NCI-H1436 (cell line): ENCODE measurements around the gene BSND.
A peak's percentile ranks its signal among the peaks of the same experiment; 100 is the strongest.

Experiments used
- DNase-seq: peaks from one replicate; lab custom pipeline; 2025; lab: John Stamatoyannopoulos, UW

The BSND gene

GRCh38 chr1:54975356-54976108 lies 23.2 kb upstream of the BSND start:
- DNase-seq, result no peak

- DNase-seq, result no peak
Measured at GRCh38 chr1:54976747-54977146, 22.0 kb upstream of the BSND start.

GRCh38 chr1:54977533-54978297 lies 21.0 kb upstream of the BSND start:
- DNase-seq, result no peak

GRCh38 chr1:54978528-54979326 lies 20.0 kb upstream of the BSND start:
- DNase-seq, result no peak

- no peak for DNase-seq
Measured at GRCh38 chr1:54979327-54979891, 19.3 kb upstream of the BSND start.

GRCh38 chr1:54980046-54980527 lies 18.6 kb upstream of the BSND start:
- DNase-seq, result no peak

- no peak for DNase-seq
Measured at GRCh38 chr1:54980528-54981241, 18.0 kb upstream of the BSND start, which contains the start of gene TMEM61. Gene TMEM61, plus strand, starts transcription at chr1:54980628. Its CDS starts 438 bp downstream, at chr1:54981066.

- no peak for DNase-seq
Measured at GRCh38 chr1:54981466-54981865, 17.3 kb upstream of the BSND start.

GRCh38 chr1:54982739-54983138 lies 16.0 kb upstream of the BSND start:
- DNase-seq, result peak; percentile 45

GRCh38 chr1:54984131-54984842 lies 14.4 kb upstream of the BSND start:
- no peak for DNase-seq

- DNase-seq, result no peak
Measured at GRCh38 chr1:54985556-54985955, 13.2 kb upstream of the BSND start.

- DNase-seq, result no peak
Measured at GRCh38 chr1:54986025-54986424, 12.7 kb upstream of the BSND start.

- DNase-seq, result no peak
Measured at GRCh38 chr1:54986533-54986932, 12.2 kb upstream of the BSND start.

GRCh38 chr1:54987427-54987826 lies 11.3 kb upstream of the BSND start:
- DNase-seq, result no peak

- DNase-seq, result no peak
Measured at GRCh38 chr1:54987919-54988705, 10.6 kb upstream of the BSND start.

- DNase-seq, result no peak
Measured at GRCh38 chr1:54988975-54989374, 9.8 kb upstream of the BSND start.

GRCh38 chr1:54989473-54989872 lies 9.3 kb upstream of the BSND start:
- DNase-seq, result no peak

GRCh38 chr1:54989968-54990810 lies 8.5 kb upstream of the BSND start:
- no peak for DNase-seq

- no peak for DNase-seq
Measured at GRCh38 chr1:54990916-54991315, 7.8 kb upstream of the BSND start.
